Measurements from ENCODE around the gene DDX1. TPM values are rescaled to one million over a fixed set of nuclear protein-coding genes. Genes with fewer than 3 reads are reported as not detected.

Gene DDX1
- total RNA-seq, 1 experiment from 2014 or later: 106 TPM

- no peak overlapping the region for H3K27ac Mint-ChIP-seq (ENCODE audit: unreplicated experiment)
- no peaks in the 10 kb centered on the region for H3K4me1 Mint-ChIP-seq (ENCODE audit: low read depth, unreplicated experiment)
- intact Hi-C loops (cut with micrococcal nuclease; ENCODE audit: unreplicated experiment): loop anchor here (5.0 kb wide), 1 partner anchor 947 kb away; the partner anchor contains the start of gene LRATD1
- TF ChIP-seq CTCF (IDR thresholded peaks at IDR 0.05; ENCODE audit: unreplicated experiment): no peak
- BruUV-seq (replicated peaks): no TSS peak
- CTCF ChIA-PET: no interaction called here
- H3K4me3 Mint-ChIP-seq (ENCODE audit: low read depth, unreplicated experiment): no peak overlapping the region
- no peaks in the 10 kb centered on the region for H3K27me3 Mint-ChIP-seq (ENCODE audit: unreplicated experiment)
- peaks cover 4% of the 10 kb centered on the region for H3K36me3 Mint-ChIP-seq (ENCODE audit: insufficient read depth, unreplicated experiment)
- H3K9me3 Mint-ChIP-seq (ENCODE audit: low read depth, unreplicated experiment): no peaks in the 10 kb centered on the region
- DNase-seq: no peak
Observed at GRCh38 chr2:15579641-15580040, 12.0 kb upstream of the DDX1 start.

GRCh38 chr2:15580451-15580850, 11.2 kb upstream of the DDX1 start:
- intact Hi-C loops (cut with micrococcal nuclease; ENCODE audit: unreplicated experiment): no loop called here
- H3K36me3 Mint-ChIP-seq (ENCODE audit: insufficient read depth, unreplicated experiment): peaks cover 4% of the 10 kb centered on the region
- H3K4me3 Mint-ChIP-seq (ENCODE audit: low read depth, unreplicated experiment): no peak overlapping the region
- no peaks in the 10 kb centered on the region for H3K9me3 Mint-ChIP-seq (ENCODE audit: low read depth, unreplicated experiment)
- H3K27me3 Mint-ChIP-seq (ENCODE audit: unreplicated experiment): no peaks in the 10 kb centered on the region
- BruUV-seq (replicated peaks): no TSS peak
- H3K27ac Mint-ChIP-seq (ENCODE audit: unreplicated experiment): no peak overlapping the region
- DNase-seq: no peak
- CTCF ChIA-PET: interaction anchor here (0.7 kb wide), 1 partner anchor 423 kb away, joined by 3 read pairs; no protein-coding TSS in a partner anchor
- no peaks in the 10 kb centered on the region for H3K4me1 Mint-ChIP-seq (ENCODE audit: low read depth, unreplicated experiment)
- no peak for TF ChIP-seq CTCF (IDR thresholded peaks at IDR 0.05; ENCODE audit: unreplicated experiment)

DNA sequence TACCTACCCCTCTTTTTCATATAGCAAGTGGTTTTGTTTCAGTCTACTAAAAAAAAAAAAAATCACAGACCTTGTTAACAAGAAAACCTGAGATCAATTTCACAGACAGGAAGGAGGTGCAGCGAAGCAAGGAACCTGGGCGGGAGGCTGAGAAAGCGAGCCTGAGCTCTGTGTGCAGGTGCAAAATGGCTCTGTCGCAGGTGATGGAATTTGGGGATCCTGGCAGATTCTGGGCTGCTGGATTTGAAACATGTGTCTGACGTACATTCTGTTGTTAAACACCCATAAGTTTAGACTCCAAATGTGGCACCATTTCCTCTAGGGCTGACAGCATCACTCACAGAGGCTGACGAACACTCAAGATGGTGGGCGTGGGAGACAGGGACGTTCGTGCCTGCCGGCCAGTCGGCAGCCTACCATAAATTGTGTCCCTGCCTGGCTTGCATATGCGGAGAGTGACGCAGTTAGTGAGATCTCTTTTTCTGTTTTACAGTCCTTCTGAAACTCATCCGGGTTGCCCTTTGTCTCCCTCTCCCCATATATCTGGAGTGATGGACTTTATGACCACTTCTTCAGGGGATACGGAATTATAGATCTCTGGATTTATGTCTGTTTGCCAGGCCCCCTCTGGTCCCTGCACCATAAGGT, 8.8 kb upstream of the DDX1 start:
- CTCF ChIA-PET: no interaction called here
- intact Hi-C loops (cut with micrococcal nuclease; ENCODE audit: unreplicated experiment): no loop called here
- BruUV-seq (replicated peaks): no TSS peak

GRCh38 chr2:15583826-15584225, 7.8 kb upstream of the DDX1 start:
- CTCF ChIA-PET: no interaction called here
- H3K27me3 Mint-ChIP-seq (ENCODE audit: unreplicated experiment): no peaks in the 10 kb centered on the region
- TF ChIP-seq CTCF (IDR thresholded peaks at IDR 0.05; ENCODE audit: unreplicated experiment): no peak
- no peaks in the 10 kb centered on the region for H3K4me1 Mint-ChIP-seq (ENCODE audit: low read depth, unreplicated experiment)
- no peak for DNase-seq
- no TSS peak for BruUV-seq (replicated peaks)
- intact Hi-C loops (cut with micrococcal nuclease; ENCODE audit: unreplicated experiment): no loop called here
- peaks cover 2% of the 10 kb centered on the region for H3K36me3 Mint-ChIP-seq (ENCODE audit: insufficient read depth, unreplicated experiment)
- H3K9me3 Mint-ChIP-seq (ENCODE audit: low read depth, unreplicated experiment): no peaks in the 10 kb centered on the region
- H3K27ac Mint-ChIP-seq (ENCODE audit: unreplicated experiment): no peak overlapping the region
- no peak overlapping the region for H3K4me3 Mint-ChIP-seq (ENCODE audit: low read depth, unreplicated experiment)

More for the DNA sequence above, 8.8 kb upstream of the DDX1 start:
- Mint-ChIP-seq H3K9me3 (ENCODE audit: low read depth, unreplicated experiment) (no peaks in the 10 kb centered on the region), H3K4me1 (ENCODE audit: low read depth, unreplicated experiment) (no peaks in the 10 kb centered on the region), H3K27ac (ENCODE audit: unreplicated experiment) (no peak overlapping the region), H3K4me3 (ENCODE audit: low read depth, unreplicated experiment) (no peak overlapping the region), H3K36me3 (ENCODE audit: insufficient read depth, unreplicated experiment) (peaks cover 4% of the 10 kb centered on the region), H3K27me3 (ENCODE audit: unreplicated experiment) (no peaks in the 10 kb centered on the region)
- TF ChIP-seq CTCF (IDR thresholded peaks at IDR 0.05; ENCODE audit: unreplicated experiment): no peak
- DNase-seq: no peak

Data from Calu3 (cell line).